Uterus (tissue), 4 donors: Measurements from ENCODE around the gene ATXN10. TPM values are rescaled to one million over a fixed set of nuclear protein-coding genes. Genes with fewer than 3 reads are reported as not detected.

Experiments used
- DNase-seq, 2 donors: peaks; one replicate each; pipeline ENCODE4 v3.0.0-alpha.2; 2019 to 2020
- H3K27ac ChIP-seq, 2 donors: fragments of 200-600 bp; sonication (generic); 1 replicate in 1 of 2; 2 replicates in 1 of 2; pipeline ENCODE4 v1.5.1; 2016 to 2018
- H3K27me3 ChIP-seq, 2 donors: fragments of 200-600 bp; sonication (generic); one replicate each; pipeline ENCODE4 v1.5.1; 2018 to 2019; ENCODE audit warnings: control low read depth in 1 of 2
- H3K36me3 ChIP-seq, 2 donors: fragments of 200-600 bp; sonication (generic); one replicate each; pipeline ENCODE4 v1.5.1; 2019; ENCODE audit warnings: control low read depth in 1 of 2
- H3K4me1 ChIP-seq, 2 donors: fragments of 200-600 bp; sonication (generic); one replicate each; pipeline ENCODE4 v1.5.1; 2018 to 2019; ENCODE audit warnings: control low read depth in 1 of 2
- H3K4me3 ChIP-seq, 2 donors: fragments of 200-600 bp; sonication (generic); 1 replicate in 1 of 2; 2 replicates in 1 of 2; pipeline ENCODE4 v1.5.1; 2018 to 2019; ENCODE audit warnings: mild to moderate bottlenecking in 1 of 2
- H3K9me3 ChIP-seq, 2 donors: fragments of 200-600 bp; sonication (generic); one replicate each; pipeline ENCODE4 v1.5.1; 2019; ENCODE audit warnings: control low read depth in 1 of 2
- POLR2A ChIP-seq, 2 donors: fragments of 450-650 bp; IDR thresholded peaks; one replicate each; pipeline ENCODE4 v1.6.1; 2016; ENCODE audit warnings: antibody characterized with exemption in 2 of 2, mild to moderate bottlenecking in 1 of 2, moderate library complexity in 1 of 2
- intact Hi-C: fragments of 100-400 bp; cut with DNase I; formaldehyde crosslinking; loops from one replicate; pipeline ENCODE4 v1.15.1; 2023; ENCODE audit warnings: low total_unique reads
- total RNA-seq, 4 donors: library from RNA; depleted of rRNA in 3 of 4; stranded (reverse); fragments of >200 nt in 3 of 4; gene quantifications; one replicate each; pipeline versions ENCODE4 v1.1.0 to v1.2.4, GENCODE V29; 2014 to 2023
- TF ChIP-seq, protein P1 (sequence below), 4 experiments: fragments of 200-600 bp in 2 of 4; fragments of 450-650 bp in 2 of 4; sonication (generic) in 2 of 4; IDR thresholded peaks; one replicate each; pipeline ENCODE4 v1.5.1; 2016 to 2019; ENCODE audit warnings: antibody characterized with exemption in 4 of 4, mild to moderate bottlenecking in 2 of 4, moderate library complexity in 1 of 4
- donor health status: DM: yes; HTN: yes; CAD: no.

Gene ATXN10
- total RNA-seq, 4 donors from 2014 or later, result 251 to 258 (median 253) TPM

DNA sequence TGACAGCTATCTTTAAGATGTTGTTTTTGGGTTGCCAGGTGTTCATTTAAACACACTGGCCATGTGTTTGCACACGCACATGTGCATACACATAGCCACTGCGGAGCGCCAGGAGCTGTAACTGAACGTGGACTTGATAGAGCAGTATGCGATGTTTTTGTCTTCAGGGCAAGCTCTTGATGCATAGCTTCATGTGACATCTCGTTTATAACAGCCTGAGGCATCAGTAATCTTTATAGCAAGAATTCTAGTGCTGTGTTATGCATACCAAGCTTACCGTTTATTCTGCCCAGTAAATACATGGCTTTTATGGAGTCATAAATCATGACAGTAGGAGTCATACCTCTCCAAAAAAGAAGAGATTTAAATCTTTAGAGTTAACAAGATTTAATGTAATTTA is 87.0 kb downstream of the ATXN10 start:
- no peaks in the 10 kb centered on the region for H3K27me3 ChIP-seq
- H3K36me3 ChIP-seq, result no peaks in the 10 kb centered on the region
- DNase-seq, result no peak
- peaks cover 0 to 4% of the 10 kb centered on the region in 2 donors for H3K4me1 ChIP-seq
- H3K9me3 ChIP-seq, result no peaks in the 10 kb centered on the region
- no peak for TF ChIP-seq POLR2A (IDR thresholded peaks at IDR 0.05)
- TF ChIP-seq, protein P1, sequence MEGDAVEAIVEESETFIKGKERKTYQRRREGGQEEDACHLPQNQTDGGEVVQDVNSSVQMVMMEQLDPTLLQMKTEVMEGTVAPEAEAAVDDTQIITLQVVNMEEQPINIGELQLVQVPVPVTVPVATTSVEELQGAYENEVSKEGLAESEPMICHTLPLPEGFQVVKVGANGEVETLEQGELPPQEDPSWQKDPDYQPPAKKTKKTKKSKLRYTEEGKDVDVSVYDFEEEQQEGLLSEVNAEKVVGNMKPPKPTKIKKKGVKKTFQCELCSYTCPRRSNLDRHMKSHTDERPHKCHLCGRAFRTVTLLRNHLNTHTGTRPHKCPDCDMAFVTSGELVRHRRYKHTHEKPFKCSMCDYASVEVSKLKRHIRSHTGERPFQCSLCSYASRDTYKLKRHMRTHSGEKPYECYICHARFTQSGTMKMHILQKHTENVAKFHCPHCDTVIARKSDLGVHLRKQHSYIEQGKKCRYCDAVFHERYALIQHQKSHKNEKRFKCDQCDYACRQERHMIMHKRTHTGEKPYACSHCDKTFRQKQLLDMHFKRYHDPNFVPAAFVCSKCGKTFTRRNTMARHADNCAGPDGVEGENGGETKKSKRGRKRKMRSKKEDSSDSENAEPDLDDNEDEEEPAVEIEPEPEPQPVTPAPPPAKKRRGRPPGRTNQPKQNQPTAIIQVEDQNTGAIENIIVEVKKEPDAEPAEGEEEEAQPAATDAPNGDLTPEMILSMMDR (IDR thresholded peaks at IDR 0.05), result no peak
- intact Hi-C loops, result no loop called here
- H3K27ac ChIP-seq, result no peak overlapping the region
- H3K4me3 ChIP-seq, result no peak overlapping the region

- TF ChIP-seq POLR2A (IDR thresholded peaks at IDR 0.05), result no peak
- TF ChIP-seq, protein P1 (IDR thresholded peaks at IDR 0.05), result no peak
- DNase-seq, result no peak
- intact Hi-C loops, result no loop called here
- no peaks in the 10 kb centered on the region for H3K9me3 ChIP-seq
- H3K27me3 ChIP-seq, result no peaks in the 10 kb centered on the region
- no peak overlapping the region for H3K4me3 ChIP-seq
- H3K27ac ChIP-seq, result no peak overlapping the region
- H3K4me1 ChIP-seq, result peaks cover 0 to 4% of the 10 kb centered on the region in 2 donors
- H3K36me3 ChIP-seq, result no peaks in the 10 kb centered on the region
These were observed 89.0 kb downstream of the ATXN10 start for GRCh38 chr22:45760682-45761081.

DNA sequence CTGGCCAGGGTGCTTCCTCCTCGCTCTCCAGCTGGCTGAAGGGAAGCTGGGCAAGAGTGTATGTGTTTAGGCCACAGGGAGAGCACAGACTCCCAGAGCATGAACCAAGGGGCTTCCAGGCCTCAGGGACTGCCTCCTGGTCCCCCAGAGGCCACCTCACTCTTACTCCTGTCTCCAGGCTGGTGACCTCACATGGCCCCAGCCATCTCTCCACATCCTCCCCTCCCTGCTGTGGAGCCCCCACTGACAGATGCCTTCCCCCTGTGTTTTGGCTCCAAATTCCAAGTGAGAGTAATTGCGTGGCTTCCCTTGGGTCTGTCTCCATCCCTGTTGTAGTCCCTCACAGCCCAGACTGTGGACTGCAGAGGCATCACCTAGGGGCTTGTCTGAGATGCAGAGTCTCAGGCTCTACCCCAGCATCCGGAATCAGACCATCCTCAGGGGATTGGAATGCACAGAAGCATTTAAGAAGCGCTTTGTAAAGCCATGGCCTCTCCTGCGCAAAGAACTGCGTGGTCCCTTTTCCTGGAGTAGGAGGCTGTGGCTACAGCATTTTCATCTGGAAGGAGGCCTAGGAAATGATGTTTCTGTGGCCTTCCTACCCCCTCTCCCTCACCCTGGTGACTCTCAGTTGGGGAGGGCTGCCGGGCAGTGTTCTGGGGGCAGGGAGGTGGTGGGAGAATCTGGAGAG is 91.1 kb downstream of the ATXN10 start:
- intact Hi-C loops, result no loop called here
- Histone ChIP-seq H3K4me3 (no peak overlapping the region), H3K9me3 (no peaks in the 10 kb centered on the region), H3K4me1 (peaks cover 0 to 4% of the 10 kb centered on the region in 2 donors), H3K27me3 (no peaks in the 10 kb centered on the region), H3K27ac (no peak overlapping the region), H3K36me3 (no peaks in the 10 kb centered on the region)
- no peak for DNase-seq
- no peak for TF ChIP-seq POLR2A (IDR thresholded peaks at IDR 0.05)
- TF ChIP-seq, protein P1 (IDR thresholded peaks at IDR 0.05), result no peak

DNA sequence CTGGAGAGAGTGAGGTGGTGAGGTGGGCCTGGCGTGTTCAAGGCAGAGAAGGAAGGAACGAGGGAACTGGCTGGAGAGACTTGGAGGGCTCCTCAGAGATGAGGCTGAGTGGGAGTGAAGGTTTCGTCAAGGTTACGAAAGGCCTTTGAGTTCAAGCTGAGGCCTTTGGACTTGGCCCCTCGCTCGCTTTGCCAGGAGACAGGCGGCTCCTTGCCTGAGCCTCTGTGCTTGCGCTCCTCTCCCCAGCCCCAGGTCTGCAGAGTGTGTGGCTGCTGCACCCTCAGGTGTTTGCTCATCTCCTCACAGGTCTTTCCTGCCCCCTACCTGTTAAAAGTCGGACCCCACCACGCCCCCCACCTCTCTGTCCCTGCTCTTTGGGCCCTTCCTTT is 91.6 kb downstream of the ATXN10 start:
- Histone ChIP-seq H3K36me3 (no peaks in the 10 kb centered on the region), H3K4me3 (no peak overlapping the region), H3K4me1 (peaks cover 0 to 4% of the 10 kb centered on the region in 2 donors), H3K9me3 (no peaks in the 10 kb centered on the region), H3K27me3 (no peaks in the 10 kb centered on the region), H3K27ac (no peak overlapping the region)
- TF ChIP-seq, protein P1 (IDR thresholded peaks at IDR 0.05), result no peak
- no peak for TF ChIP-seq POLR2A (IDR thresholded peaks at IDR 0.05)
- no peak for DNase-seq
- intact Hi-C loops, result no loop called here

- Histone ChIP-seq H3K9me3 (no peaks in the 10 kb centered on the region), H3K4me3 (no peak overlapping the region), H3K27ac (no peak overlapping the region), H3K27me3 (no peaks in the 10 kb centered on the region), H3K36me3 (no peaks in the 10 kb centered on the region), H3K4me1 (no peaks in the 10 kb centered on the region)
- intact Hi-C loops, result no loop called here
- DNase-seq, result no peak
- TF ChIP-seq, protein P1 (IDR thresholded peaks at IDR 0.05), result no peak
- no peak for TF ChIP-seq POLR2A (IDR thresholded peaks at IDR 0.05)
These were observed 96.9 kb downstream of the ATXN10 start for GRCh38 chr22:45768490-45768889.
